NCI-H82 treated with DMSO at 0.1 percent for 48 hours (cell line): ENCODE measurements around the gene LDHAL6B.

Source experiments
- DNase-seq: peaks from one replicate; lab custom pipeline; 2025; ENCODE audit not compliant: unreplicated experiment; lab: John Stamatoyannopoulos, UW

LDHAL6B gene

GRCh38 chr15:59176653-59177316 lies 29.9 kb upstream of the LDHAL6B start:
- no peak for DNase-seq

GRCh38 chr15:59177317-59177660 lies 29.4 kb upstream of the LDHAL6B start:
- DNase-seq = no peak

- no peak for DNase-seq
Observed at GRCh38 chr15:59178151-59178695, 28.4 kb upstream of the LDHAL6B start.

GRCh38 chr15:59179717-59180116 lies 26.9 kb upstream of the LDHAL6B start:
- no peak for DNase-seq

DNA sequence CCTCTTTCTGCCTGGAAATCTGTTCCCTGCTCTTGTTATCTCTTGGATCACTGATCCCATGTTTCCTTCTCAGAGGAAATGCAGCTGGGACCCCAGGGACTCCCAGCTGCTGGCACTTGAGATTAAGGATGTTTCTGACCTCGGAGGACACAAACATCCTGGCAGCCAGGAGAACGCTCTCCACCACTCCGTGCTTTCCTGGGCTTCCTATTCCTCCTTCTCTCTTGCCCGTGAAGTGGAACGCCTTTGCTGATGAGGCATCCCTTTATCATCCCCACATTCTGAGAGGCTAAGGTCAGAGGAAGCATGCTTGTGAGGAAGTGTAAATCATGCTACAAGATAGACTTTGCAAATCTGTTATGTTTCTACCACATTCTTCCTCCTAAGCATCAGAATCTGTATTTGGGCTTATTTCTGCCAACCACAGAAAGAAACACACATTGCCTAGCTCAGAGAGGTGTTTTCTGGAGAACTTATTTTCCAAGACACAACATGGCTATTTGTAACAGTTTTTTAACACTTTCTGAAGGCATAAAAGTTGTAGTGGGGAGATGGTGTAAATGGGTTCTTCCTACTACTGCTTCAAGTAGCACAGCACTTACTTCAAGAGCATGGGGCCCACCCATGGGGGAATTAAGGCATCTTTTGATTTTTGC lies 25.6 kb upstream of the LDHAL6B start:
- DNase-seq = no peak

GRCh38 chr15:59185725-59186124 lies 20.9 kb upstream of the LDHAL6B start:
- no peak for DNase-seq

- DNase-seq = no peak
Observed at GRCh38 chr15:59186501-59186900, 20.1 kb upstream of the LDHAL6B start.

- no peak for DNase-seq
Observed at GRCh38 chr15:59189241-59189640, 17.4 kb upstream of the LDHAL6B start.

- DNase-seq = no peak
Observed at GRCh38 chr15:59190291-59190690, 16.4 kb upstream of the LDHAL6B start.

DNA sequence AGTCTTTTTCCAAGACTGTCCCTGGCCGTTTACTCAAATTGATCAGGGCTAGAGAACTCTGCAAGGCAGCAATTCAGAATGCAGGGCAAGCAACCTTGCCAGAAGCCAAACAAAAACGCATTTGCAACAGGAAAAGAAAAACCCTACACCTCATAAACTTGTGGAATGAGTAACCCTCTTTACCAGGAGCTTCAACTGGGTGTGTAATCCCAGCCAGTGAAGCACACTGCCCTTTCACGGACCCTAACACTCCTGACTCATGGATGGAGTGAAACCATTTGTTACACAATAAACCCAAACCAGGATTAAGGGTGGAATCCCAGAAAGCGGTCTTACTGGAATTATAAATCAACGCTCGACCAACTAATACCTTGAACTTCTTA lies 14.8 kb upstream of the LDHAL6B start:
- DNase-seq = no peak

- DNase-seq = no peak
Observed at GRCh38 chr15:59194639-59195325, 11.9 kb upstream of the LDHAL6B start.

- no peak for DNase-seq
Observed at GRCh38 chr15:59196416-59196815, 10.2 kb upstream of the LDHAL6B start.

DNA sequence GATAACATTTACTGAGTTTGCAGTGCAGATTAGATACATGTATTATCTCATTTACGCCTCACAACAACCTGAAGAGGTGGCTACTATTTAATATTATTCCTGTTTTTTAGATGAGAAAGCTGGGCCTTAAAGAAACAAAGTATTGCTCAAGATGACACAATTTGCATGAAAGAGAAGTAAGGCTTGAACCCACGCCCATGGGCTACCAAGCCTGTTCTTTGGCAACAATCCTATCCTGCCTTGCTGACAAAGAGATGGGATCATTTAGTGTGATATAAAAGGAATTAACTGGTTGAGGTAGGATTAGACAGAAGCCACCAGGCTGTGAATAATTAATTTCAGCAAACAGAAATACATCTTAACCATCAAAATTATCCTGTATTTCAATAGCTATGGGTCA lies 9.2 kb upstream of the LDHAL6B start:
- DNase-seq = no peak

- DNase-seq = no peak
Observed at GRCh38 chr15:59199626-59200465, 6.8 kb upstream of the LDHAL6B start.

DNA sequence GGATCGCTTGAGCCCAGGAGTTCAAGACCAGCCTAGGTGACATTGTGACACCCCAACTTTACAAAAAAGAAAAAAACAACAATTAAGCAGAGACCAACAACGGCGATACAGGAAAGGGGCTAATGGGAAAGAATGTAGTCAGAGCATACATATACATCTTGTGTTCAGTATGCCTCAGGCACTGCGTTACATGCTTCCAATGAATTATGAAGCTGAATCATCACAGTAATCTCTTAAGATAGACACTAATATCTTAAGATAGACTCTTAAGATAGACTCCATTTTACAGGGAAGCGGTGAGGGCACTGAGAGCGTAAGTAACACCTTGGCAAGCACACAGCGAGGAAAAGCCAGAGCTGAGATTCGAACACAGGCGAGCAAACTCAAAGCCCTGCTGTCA lies 6.1 kb upstream of the LDHAL6B start:
- no peak for DNase-seq

GRCh38 chr15:59203008-59203407 lies 3.6 kb upstream of the LDHAL6B start:
- no peak for DNase-seq

DNA sequence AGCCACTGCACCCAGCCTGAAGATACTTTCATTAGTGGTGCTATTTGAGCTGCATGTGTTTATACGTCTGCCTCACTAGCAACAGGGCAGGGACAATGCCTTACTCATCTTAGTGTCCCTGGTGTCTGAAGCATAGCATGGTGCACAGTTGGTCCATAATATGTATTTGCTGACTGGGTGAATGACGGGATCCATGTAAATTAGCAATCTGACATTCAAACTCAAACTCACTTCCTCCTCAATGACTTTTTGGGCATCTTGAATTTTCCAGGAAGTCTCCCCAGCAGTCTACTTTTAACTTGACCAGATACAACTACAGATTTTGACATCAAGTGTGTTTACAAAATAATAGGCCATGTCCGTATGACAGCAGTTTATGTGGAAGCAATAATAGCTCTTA lies 3.0 kb upstream of the LDHAL6B start:
- DNase-seq = no peak

DNA sequence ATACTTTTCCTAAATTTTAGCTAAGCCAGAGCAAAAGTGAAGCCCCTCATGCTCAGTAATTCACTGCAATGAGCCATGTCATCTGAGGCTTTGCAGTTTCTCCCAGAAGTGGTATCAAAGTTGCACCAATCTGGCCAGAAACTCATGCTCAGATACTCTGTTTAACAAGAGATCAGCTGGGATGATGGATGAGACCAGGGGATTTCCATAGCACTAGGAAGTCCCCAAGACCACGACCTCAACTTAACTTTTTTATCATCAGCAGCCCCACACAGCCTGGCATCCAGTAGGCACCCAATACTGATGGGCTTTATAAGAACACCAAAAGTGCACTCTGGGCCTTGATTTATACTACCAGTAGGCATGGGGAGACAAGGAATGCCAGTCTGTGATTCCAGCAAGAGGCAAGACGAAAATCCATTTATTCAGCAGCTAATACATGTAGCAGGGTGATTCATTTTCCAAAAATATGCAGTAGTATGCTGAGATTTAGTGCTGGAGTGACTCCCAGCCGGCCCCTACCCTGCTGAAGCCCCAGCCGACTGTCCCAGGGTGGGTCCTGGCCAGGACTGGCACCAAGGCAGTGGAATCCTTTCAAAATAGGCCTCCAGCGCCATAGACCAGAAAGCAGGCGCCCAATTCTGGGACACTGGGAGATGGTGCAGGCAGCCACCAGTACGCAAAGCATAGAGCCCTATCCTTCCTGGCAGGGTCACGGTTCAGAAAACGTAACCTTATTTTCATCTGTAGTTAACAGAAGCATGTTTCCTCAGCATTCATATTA lies 612 bp upstream of the LDHAL6B start:
- no peak for DNase-seq

- DNase-seq = no peak
Observed at GRCh38 chr15:59208613-59209249, 2.1 kb downstream of the LDHAL6B start.

DNA sequence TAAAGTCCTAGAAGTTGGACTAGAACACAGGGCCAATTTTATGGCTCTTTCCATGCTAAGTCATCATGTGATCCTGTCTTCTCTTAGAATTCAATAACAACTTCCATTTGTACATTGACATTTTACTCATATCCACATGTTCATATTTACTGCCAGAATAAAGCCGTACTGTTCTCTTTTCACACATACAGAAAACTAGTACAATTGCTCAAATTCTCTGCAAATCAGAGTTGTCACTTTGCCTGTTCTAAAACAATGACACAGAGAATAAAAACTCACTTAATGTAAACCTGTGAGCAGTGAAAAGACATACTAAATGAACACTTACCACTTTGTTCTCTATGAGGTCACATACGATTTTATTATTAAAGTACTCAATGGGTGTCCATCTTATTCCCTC lies 3.5 kb downstream of the LDHAL6B start:
- no peak for DNase-seq
